ENCODE data around the gene PTEN.
"Not testable (repeated sequence)": the region's sequence is repeated elsewhere in the genome, so short reads cannot be mapped to it uniquely, and the experiment has no call there.

The PTEN gene

GRCh38 chr10:87863053-87863943 is at the start of gene PTEN, which contains the start of gene KLLN:
PTEN (plus strand) TSS chr10:87863625; CDS start chr10:87864470, 845 bp downstream.
KLLN (minus strand) TSS chr10:87863533; CDS start chr10:87862487, 1,046 bp downstream.
- peak; percentile 89 for DNase-seq

DNA sequence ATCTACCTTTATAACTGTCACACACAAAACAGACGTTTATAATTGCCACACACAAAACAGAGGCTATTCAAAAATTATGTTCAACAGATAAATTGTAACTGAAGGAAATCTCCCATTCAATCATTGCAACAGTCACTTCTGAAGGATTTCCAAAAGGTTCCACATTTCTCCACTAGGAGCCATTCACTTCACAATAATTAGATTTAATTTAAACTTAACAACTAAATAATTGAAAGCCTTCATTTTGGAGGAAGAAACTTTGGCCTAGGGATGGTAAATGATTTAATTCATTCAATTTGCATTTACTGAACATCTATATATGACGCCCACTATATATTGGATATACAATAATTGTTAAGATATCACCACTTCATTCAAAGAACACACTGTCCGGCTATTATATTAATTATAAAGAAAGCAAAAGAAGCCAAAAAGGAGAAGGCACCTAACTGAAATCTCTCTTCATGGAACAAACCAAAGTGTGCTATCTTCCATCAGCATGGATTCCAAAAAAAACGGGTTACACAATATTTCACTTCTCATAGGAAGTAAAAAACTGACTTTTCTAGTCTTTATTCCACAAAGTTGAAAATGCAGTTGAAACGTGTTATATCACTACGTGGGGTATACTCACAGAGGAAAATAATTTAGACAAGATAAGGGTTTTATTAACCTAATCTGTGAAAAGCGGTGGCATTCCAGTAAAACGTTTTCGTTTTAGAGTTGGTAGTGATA is 47.1 kb upstream of the PTEN start:
- no peak for DNase-seq

GRCh38 chr10:87816898-87817608 is 46.4 kb upstream of the PTEN start:
- DNase-seq: no peak

DNA sequence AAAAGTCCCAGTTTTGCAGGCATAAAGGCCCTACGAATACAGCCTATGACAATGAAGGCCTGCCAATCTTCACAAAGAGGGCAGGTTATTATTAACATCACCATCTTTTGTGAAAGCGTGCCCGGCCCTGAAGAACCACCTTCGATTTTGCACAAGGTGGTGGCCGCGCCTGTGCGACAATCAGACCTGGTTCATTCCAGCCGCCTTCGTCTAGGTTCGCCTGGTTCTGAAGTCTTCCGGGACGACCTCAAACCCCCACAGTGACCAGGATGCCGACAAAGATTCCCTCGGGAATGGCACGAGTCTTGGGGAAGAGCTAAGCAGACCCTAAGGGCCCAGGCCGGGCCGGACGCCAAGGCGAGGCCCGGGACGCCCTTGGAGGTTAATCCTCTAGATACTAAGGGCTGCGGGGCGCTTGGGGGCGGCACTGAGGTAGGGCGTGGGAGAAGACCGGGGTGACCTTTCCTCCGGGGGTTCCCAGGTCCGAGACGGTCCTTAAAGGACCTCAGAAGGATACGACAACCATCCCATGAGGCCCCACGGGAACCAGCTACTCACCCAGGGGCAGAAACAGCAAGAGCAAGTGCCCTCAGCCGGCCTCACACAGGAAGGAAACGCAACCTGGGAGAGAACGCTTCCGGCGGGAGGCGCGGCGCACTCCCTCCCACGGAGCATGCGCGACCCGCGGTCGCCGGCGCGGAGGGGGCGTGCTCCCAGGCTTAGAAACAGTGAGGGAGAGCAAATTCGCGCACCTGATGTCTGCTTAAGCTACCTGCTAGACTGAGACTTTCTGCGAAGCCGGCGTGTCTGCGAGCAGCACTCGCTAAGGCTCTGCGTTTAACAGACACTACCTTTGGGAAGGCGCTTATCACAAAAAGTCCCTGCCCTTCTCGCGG is 45.6 kb upstream of the PTEN start, which contains the start of gene ATAD1:
Gene ATAD1 (minus strand): TSS at position 618 of the 896 bp plus-strand sequence. CDS start 3,627 bp downstream, outside the sequence.
- peak; percentile 85 for DNase-seq

GRCh38 chr10:87818505-87819288 is 44.7 kb upstream of the PTEN start:
- peak; percentile 85 for DNase-seq

DNA sequence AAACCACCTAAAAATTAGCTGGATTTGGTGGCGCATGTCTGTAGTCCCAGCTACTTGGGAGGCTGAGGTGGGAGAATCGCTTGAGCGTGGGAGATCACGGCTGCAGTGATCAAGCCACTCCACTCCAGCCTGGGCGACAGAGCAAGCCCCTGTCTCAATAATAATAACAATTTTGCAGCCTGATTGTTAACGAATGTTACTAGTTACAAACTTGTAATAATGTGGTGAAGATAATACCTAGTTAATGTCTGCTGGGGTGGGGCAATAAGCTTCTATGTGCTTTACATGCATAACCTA is 44.2 kb upstream of the PTEN start:
- no peak for DNase-seq

DNA sequence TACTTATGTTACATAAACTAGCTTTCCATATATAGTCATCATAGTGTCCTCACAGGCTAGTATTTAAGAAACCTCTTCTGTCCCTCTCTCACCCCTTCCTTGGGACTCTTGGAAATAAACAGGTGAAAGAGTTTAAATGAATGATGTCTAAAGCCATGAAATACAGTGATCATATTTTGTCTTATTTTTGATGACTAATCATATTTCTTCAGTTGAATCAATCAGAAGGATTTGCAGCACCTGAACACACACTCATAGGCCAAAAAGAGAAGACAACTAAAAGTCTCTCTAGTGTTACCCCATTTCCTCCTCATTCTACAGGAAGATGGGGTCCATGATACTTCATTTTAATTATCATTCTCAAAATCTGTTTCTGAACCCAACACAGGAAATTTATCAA is 36.8 kb upstream of the PTEN start:
- DNase-seq: no peak

DNA sequence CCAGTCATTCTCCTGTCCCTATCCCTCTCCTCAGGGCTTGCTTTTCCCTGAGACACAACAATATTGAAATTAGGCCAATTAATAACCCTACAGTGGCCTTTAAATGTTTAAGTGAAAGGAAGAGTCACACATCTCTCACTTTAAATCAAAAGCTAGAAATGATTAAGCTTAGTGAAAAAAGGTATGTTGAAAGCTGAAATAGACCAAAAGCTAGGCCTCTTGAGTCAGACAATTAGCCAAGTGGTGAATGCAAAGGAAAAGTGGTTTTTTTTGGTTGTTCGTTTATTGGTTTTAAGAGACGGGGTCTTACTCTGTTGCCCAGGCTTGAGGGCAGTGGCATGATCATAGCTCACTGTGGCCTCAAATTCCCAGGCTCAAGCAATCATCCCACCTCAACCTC is 35.7 kb upstream of the PTEN start:
- DNase-seq: no peak

DNA sequence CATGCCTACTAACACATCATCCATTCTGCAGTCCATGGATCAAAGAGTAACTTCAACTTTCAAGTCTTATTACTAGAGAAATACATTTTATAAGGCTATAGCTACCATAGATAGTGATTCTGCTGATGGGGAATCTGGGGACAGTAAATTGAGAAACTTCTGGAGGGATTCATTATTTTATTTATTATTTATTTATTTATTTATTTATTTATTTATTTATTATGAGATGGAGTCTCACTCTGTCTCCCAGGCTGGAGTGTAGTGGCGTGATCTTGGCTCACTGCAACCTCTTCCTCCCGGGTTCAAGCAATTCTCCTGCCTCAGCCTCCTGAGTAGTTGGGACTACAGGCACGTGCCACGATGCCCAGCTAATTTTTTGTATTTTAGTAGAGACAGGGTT is 34.4 kb upstream of the PTEN start:
- not testable (repeated sequence) for DNase-seq

DNA sequence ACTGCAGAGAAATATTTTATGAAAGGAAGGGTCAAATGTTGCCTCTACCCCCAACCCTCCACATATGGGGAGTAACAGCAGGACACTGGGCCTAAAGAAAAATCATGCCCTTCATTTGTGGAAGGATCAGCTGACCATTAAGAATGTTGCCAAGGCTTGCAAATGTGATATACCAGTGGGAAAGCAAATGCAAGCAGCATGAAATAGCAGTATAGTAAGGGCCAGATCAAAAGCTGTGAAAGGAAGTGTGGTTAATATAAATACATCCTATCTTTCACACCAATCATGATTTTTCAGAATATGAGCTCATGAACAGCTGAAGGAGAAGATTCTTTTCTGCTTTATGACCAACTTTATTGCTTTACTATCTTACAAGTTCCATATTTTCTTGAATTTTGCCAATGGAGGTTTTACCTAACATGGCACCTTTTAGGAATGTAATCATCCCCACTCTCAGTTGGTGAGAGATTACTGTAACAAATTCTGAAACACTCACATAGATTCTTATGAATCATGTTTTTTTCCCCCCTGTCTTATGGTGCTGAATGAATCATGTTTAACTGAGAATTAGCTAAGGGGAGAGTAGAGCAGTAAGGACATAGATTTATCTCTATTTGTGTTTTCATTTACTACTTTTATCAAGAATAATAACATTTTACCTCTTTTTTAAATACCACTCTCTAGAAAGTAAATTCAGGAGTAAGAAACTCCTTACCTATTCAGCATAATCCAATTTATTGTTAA is 33.3 kb upstream of the PTEN start:
- no peak for DNase-seq

DNA sequence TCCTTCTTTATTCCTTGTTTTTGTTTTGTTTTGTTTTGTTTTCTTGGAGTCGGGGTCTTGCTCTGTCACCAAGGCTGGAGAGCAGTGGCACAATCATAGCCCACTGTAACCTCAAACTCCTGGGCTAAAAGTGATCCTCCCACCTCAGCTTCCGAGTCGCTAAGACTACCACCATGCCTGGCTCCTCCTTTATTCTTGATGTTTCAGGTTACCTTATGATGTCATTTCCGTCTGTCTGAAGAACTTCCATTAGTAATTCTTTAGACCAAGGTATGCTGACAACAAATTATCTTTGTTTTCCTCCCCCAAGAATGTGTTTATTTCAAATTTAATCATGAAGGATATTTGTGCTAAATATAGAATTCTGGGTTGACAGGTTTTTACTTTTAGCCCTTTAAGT is 27.3 kb upstream of the PTEN start:
- no peak for DNase-seq

- DNase-seq: no peak
Measured at GRCh38 chr10:87837445-87837844, 26.0 kb upstream of the PTEN start.

GRCh38 chr10:87838650-87839049 is 24.8 kb upstream of the PTEN start:
- no peak for DNase-seq

- no peak for DNase-seq
Measured at GRCh38 chr10:87841186-87841585, 22.2 kb upstream of the PTEN start.

GRCh38 chr10:87842220-87842641 is 21.2 kb upstream of the PTEN start:
- DNase-seq: no peak

DNA sequence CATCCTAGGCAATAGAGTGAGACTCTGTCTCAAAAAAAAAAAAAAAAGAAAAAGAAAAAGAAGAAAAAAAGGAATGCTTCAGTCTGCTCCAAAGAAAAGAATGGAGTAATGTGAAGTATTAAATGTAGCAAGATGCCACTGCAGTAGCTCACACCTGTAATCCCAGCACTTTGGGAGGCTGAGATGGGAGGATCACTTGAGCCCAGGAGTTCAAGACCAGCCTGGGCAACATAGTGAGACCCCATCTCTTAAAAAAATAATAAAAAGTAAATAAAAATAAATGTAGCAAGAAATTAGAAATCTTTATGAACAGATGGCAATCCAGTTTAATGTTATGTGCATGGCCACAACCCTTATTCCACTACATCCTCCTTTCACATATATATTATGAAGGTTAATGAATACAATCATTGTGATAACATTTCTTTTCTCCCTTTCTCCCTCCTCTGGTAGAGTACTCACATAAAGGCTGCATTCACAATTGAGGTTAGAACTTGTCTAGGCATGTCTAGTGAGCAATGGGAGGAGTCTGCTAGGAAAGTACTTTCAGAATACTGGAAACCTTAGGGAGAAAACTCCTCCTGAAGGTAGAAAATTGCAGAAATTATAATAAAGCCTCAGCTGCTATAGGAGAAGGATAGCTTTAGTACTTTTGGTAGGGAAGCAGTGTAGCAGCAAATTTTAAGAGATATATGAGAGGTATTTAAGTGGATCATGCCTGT is 20.5 kb upstream of the PTEN start:
- no peak for DNase-seq

GRCh38 chr10:87843714-87844113 is 19.7 kb upstream of the PTEN start:
- no peak for DNase-seq

- DNase-seq: no peak
Measured at GRCh38 chr10:87844837-87845623, 18.4 kb upstream of the PTEN start.

DNA sequence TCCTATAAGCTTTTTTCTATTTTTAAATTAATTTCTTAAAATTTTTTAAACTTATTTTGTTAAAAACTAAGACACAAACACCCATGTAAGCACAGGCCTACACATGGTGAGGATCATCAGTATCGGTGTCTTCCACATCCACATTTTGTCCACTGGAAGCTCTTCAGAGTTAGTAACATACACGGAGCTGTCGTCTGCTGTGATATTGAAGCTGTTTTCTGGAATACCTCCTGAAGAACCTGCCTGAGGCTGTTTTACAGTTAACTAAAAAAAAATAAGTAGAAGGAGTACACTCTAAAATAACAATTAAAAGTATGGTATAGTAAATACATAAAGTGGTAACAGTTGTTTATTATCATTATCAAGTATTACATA is 17.8 kb upstream of the PTEN start:
- no peak for DNase-seq
